IPS DF 6.9 (cell line): Measurements from ENCODE around the gene TMEM11.

Experiments
- DNase-seq: peaks from one replicate; pipeline ENCODE4 v3.0.0-alpha.2; 2013; ENCODE audit warnings: low read depth, low spot score
- H3K27ac ChIP-seq: one replicate; pipeline ENCODE4 v1.5.1; 2013; ENCODE audit warnings: low read length, control low read depth
- H3K27me3 ChIP-seq: 2 replicates; pipeline ENCODE4 v1.6.1; 2013; ENCODE audit warnings: mild to moderate bottlenecking, low read length; ENCODE audit not compliant: control insufficient read depth, insufficient read depth
- H3K36me3 ChIP-seq: 2 replicates; pipeline ENCODE4 v1.6.1; 2013; ENCODE audit warnings: low read length; ENCODE audit not compliant: control insufficient read depth, insufficient read depth
- H3K4me1 ChIP-seq: 2 replicates; pipeline ENCODE4 v1.6.1; 2013; ENCODE audit warnings: low read length; ENCODE audit not compliant: control insufficient read depth, insufficient read depth
- H3K4me3 ChIP-seq: 2 replicates; pipeline ENCODE4 v1.5.1; 2013; ENCODE audit warnings: mild to moderate bottlenecking, low read length
- H3K9me3 ChIP-seq: 2 replicates; pipeline ENCODE4 v1.6.1; 2013; ENCODE audit warnings: low read length, inconsistent platforms; ENCODE audit not compliant: control insufficient read depth, insufficient read depth
- WGBS: extraction: QIAGEN DNeasy Blood & Tissue Kit; methylation state at CpG from one replicate; pipeline ENCODE4 v1.1.7; 2013; ENCODE audit warnings: mixed read lengths, missing lambda C conversion rate; ENCODE audit not compliant: insufficient read length, insufficient coverage; 5-methylcytosine and 5-hydroxymethylcytosine counted together

TMEM11 gene

GRCh38 chr17:21214015-21214776, at the start of gene TMEM11:
TSS of gene TMEM11 (minus strand) at chr17:21214161. CDS start at chr17:21214152, 9 bp downstream.
- Histone ChIP-seq H3K4me3 (peak within 1 kb of the TSS; percentile 95), H3K36me3 (peaks cover 5% of the 10 kb centered on the region; the same call in 1 of the 2 replicates), H3K27me3 (no peaks in the 10 kb centered on the region), H3K4me1 (peaks cover 4% of the 10 kb centered on the region; the same call in 1 of the 2 replicates), H3K9me3 (no peaks in the 10 kb centered on the region), H3K27ac (no peak within 1 kb of the TSS)
- no CpG with 5 or more reads among the region's 76 CpGs for WGBS
- peak; percentile 87 for DNase-seq

GRCh38 chr17:21263376-21263775, 49.4 kb upstream of the TMEM11 start:
- no peaks in the 10 kb centered on the region for H3K27me3 ChIP-seq
- no peak for DNase-seq
- no CpG with 5 or more reads among the region's 6 CpGs for WGBS
- H3K4me3 ChIP-seq = no peak overlapping the region
- no peak overlapping the region for H3K27ac ChIP-seq
- no peaks in the 10 kb centered on the region for H3K36me3 ChIP-seq
- H3K4me1 ChIP-seq = no peaks in the 10 kb centered on the region
- H3K9me3 ChIP-seq = no peaks in the 10 kb centered on the region

- no peaks in the 10 kb centered on the region for H3K36me3 ChIP-seq
- no peaks in the 10 kb centered on the region for H3K27me3 ChIP-seq
- no peak for DNase-seq
- H3K4me3 ChIP-seq = no peak overlapping the region
- H3K4me1 ChIP-seq = no peaks in the 10 kb centered on the region
- WGBS = no CpG with 5 or more reads among the region's 12 CpGs
- no peaks in the 10 kb centered on the region for H3K9me3 ChIP-seq
- H3K27ac ChIP-seq = no peak overlapping the region
Measured at GRCh38 chr17:21262259-21262993, 48.5 kb upstream of the TMEM11 start.

GRCh38 chr17:21258593-21258992, 44.6 kb upstream of the TMEM11 start:
- no peak for DNase-seq
- H3K36me3 ChIP-seq = no peaks in the 10 kb centered on the region

GRCh38 chr17:21253646-21254441, 39.9 kb upstream of the TMEM11 start:
- no CpG with 5 or more reads among the region's 15 CpGs for WGBS
- Histone ChIP-seq H3K27me3 (no peaks in the 10 kb centered on the region), H3K4me1 (0 out of 2 replicates have a peak, but pooled peaks cover 3% of the 10 kb centered on the region), H3K36me3 (no peaks in the 10 kb centered on the region), H3K27ac (no peak overlapping the region), H3K4me3 (peak overlapping the region; percentile 45; the same call in 1 of the 2 replicates), H3K9me3 (no peaks in the 10 kb centered on the region)
- no peak for DNase-seq

More at GRCh38 chr17:21258593-21258992, 44.6 kb upstream of the TMEM11 start:
- Histone ChIP-seq H3K9me3 (no peaks in the 10 kb centered on the region), H3K27ac (no peak overlapping the region), H3K27me3 (no peaks in the 10 kb centered on the region), H3K4me1 (no peaks in the 10 kb centered on the region), H3K4me3 (no peak overlapping the region)
- WGBS = no CpG with 5 or more reads among the region's 7 CpGs

GRCh38 chr17:21252796-21253645, 39.1 kb upstream of the TMEM11 start, which contains the start of gene NATD1:
TSS of gene NATD1 (minus strand) at chr17:21253410. CDS start at chr17:21253264, 146 bp downstream.
- Histone ChIP-seq H3K27me3 (no peaks in the 10 kb centered on the region), H3K4me3 (peak within 1 kb of the TSS; percentile 45), H3K36me3 (no peaks in the 10 kb centered on the region), H3K9me3 (no peaks in the 10 kb centered on the region), H3K4me1 (0 out of 2 replicates have a peak, but pooled peaks cover 3% of the 10 kb centered on the region), H3K27ac (no peak within 1 kb of the TSS)
- DNase-seq = peak; percentile 52
- no CpG with 5 or more reads among the region's 117 CpGs for whole genome bisulfite sequencing

GRCh38 chr17:21252289-21252795, 38.4 kb upstream of the TMEM11 start:
- no peak for DNase-seq
- H3K36me3 ChIP-seq = no peaks in the 10 kb centered on the region
- no peaks in the 10 kb centered on the region for H3K9me3 ChIP-seq
- H3K4me1 ChIP-seq = 0 out of 2 replicates have a peak, but pooled peaks cover 3% of the 10 kb centered on the region
- no CpG with 5 or more reads among the region's 12 CpGs for WGBS
- H3K27me3 ChIP-seq = no peaks in the 10 kb centered on the region
- no peak overlapping the region for H3K27ac ChIP-seq
- peak overlapping the region; percentile 45; the same call in 1 of the 2 replicates for H3K4me3 ChIP-seq

- DNase-seq = no peak
- Histone ChIP-seq H3K4me3 (no peak overlapping the region), H3K27ac (no peak overlapping the region), H3K27me3 (no peaks in the 10 kb centered on the region), H3K9me3 (no peaks in the 10 kb centered on the region), H3K4me1 (0 out of 2 replicates have a peak, but pooled peaks cover 3% of the 10 kb centered on the region), H3K36me3 (no peaks in the 10 kb centered on the region)
- no CpG with 5 or more reads among the region's 15 CpGs for WGBS
Measured at GRCh38 chr17:21251337-21252010, 37.5 kb upstream of the TMEM11 start.

- WGBS = no CpG with 5 or more reads among the region's 4 CpGs
- H3K27ac ChIP-seq = no peak overlapping the region
- no peaks in the 10 kb centered on the region for H3K27me3 ChIP-seq
- H3K36me3 ChIP-seq = no peaks in the 10 kb centered on the region
- H3K4me1 ChIP-seq = 0 out of 2 replicates have a peak, but pooled peaks cover 3% of the 10 kb centered on the region
- H3K9me3 ChIP-seq = no peaks in the 10 kb centered on the region
- no peak for DNase-seq
- H3K4me3 ChIP-seq = no peak overlapping the region
Measured at GRCh38 chr17:21250854-21251253, 36.9 kb upstream of the TMEM11 start.
